ENCODE data around the gene COBL.
"Not testable (repeated sequence)": the region's sequence is repeated elsewhere in the genome, so short reads cannot be mapped to it uniquely, and the experiment has no call there.

Gene COBL

GRCh38 chr7:51009716-51010496, 306.7 kb downstream of the COBL start:
- no peak for TF ChIP-seq CTCF (conservative IDR thresholded peaks at IDR 0.05)
- H3K27ac ChIP-seq, result no peak overlapping the region

GRCh38 chr7:51007551-51008505, 308.8 kb downstream of the COBL start:
- TF ChIP-seq CTCF (conservative IDR thresholded peaks at IDR 0.05), result no peak
- H3K27ac ChIP-seq, result no peak overlapping the region

- TF ChIP-seq CTCF (conservative IDR thresholded peaks at IDR 0.05), result no peak; the same call in 1 of the 2 replicates
- H3K27ac ChIP-seq, result no peak overlapping the region
These were observed 309.9 kb downstream of the COBL start for GRCh38 chr7:51006483-51007235.

- no peak for TF ChIP-seq CTCF (conservative IDR thresholded peaks at IDR 0.05)
- no peak overlapping the region for H3K27ac ChIP-seq
These were observed 311.5 kb downstream of the COBL start for GRCh38 chr7:51005074-51005473.

- peak; percentile 38 for TF ChIP-seq CTCF (conservative IDR thresholded peaks at IDR 0.05)
- no peak overlapping the region for H3K27ac ChIP-seq
These were observed 315.7 kb downstream of the COBL start for GRCh38 chr7:51000956-51001355.

GRCh38 chr7:50994753-50995319, 321.8 kb downstream of the COBL start:
- H3K27ac ChIP-seq, result no peak overlapping the region
- TF ChIP-seq CTCF (conservative IDR thresholded peaks at IDR 0.05), result no peak

- H3K27ac ChIP-seq, result not testable (repeated sequence)
These were observed 326.4 kb downstream of the COBL start for GRCh38 chr7:50990214-50990613.

Measured in VCaP (cell line).